Inflammatory macrophage treated with lipopolysaccharide for 4 hours (primary cell): ENCODE data around the gene KDM6B.
"Not testable (repeated sequence)": the region's sequence is repeated elsewhere in the genome, so short reads cannot be mapped to it uniquely, and the experiment has no call there.

Experiments
- DNase-seq: peaks from one replicate; pipeline ENCODE4 v3.0.0-alpha.2; 2020

Gene KDM6B

DNA sequence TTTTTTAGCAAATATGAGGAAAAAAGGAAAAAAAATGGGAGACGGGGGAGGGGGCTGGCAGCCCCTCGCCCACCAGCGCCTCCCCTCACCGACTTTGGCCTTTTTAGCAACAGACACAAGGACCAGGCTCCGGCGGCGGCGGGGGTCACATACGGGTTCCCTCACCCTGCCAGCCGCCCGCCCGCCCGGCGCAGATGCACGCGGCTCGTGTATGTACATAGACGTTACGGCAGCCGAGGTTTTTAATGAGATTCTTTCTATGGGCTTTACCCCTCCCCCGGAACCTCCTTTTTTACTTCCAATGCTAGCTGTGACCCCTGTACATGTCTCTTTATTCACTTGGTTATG lies 19.6 kb downstream of the KDM6B start:
- no peak for DNase-seq

- DNase-seq: no peak
Observed at GRCh38 chr17:7854078-7854777, 20.2 kb downstream of the KDM6B start.

DNA sequence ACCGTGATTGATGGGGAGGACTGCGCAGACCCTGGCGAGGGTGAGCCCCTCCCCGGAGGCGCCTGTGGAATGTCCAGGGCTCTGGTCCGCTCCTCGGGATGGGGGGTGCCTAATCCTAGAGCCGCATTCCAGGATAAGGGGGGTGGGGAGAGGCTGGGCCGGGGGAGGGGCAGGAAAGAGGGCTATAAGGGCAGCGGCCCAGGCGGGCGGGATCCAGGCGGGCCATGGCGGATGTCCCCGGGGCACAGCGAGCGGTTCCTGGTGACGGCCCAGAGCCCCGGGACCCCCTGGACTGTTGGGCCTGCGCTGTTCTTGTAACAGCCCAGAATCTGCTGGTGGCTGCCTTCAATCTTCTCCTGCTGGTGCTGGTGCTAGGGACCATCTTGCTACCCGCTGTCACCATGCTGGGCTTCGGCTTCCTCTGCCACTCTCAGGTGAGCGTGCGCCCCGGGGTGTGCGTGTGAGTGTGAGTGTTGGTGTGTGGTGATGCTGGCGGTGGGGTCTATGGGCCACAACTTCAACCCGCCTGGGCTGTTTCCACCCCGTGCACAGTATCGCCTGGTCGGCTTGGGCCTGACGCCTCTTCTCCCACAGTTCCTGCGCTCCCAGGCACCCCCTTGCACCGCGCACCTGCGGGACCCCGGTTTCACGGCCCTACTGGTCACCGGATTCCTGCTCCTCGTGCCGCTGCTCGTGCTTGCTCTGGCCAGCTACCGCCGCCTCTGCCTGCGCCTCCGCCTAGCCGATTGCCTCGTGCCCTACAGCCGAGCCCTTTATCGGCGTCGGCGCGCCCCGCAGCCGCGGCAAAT lies 21.0 kb downstream of the KDM6B start, which contains the start of gene TMEM88:
Gene TMEM88, plus strand, starts transcription at position 216 of the 809 bp plus-strand sequence. Its CDS starts 9 bp downstream, at position 225.
- no peak for DNase-seq

DNA sequence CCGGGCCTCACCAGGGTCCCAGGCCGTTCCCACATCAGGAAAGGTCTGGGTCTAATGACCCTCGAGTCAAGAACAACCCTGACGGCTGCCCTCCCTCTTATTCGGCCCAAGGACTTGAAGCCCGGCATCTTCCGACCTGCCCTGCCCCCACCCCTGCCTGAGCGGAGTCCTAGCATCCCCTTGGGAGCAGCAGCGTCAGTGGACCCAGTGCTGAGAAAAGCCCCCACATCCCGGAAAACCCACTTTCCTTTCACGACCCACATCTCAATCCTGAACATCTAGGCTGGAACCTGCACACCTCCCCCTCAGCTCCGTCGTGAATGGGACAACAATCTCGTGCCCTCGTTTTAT lies 21.6 kb downstream of the KDM6B start:
- DNase-seq: no peak

DNA sequence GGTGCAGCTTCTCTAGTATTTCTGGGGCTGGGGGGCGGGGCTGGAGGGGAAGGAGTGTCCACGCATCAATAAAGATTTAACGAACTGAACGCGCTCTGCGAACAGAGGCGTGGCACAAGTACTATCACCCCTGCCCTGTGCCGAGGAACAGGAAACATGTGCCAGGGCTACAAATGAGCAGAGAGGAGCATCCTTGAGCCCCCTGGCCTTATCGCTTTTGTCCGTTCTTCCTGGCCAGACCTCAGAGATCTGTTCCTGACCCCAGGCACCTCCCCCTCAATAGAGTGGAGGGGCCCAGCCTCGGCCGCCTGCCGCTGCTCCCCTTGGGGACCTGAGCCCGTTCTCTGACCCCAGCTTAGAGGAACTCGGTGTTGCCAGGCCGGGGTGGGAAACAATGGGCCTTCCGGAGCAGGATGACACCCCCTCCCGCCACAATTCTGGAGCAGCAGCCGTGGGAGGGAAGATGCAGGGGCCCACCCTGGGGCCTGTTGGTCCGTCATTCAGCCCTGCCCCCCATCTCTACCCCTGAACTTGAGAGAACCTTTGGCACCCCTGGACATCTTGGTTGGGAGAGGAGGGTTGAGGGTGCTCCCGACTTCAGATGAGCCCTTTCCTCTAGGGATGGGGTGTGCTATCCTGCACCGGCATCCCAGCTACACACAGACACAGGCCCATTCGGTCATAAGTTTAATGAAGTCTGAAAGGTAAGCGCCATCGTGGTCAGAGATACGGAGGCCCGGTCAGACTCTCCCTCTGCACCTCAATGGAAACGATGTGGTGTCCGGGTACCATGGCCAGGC lies 22.2 kb downstream of the KDM6B start:
- DNase-seq: peak; percentile 36

- peak; percentile 97 for DNase-seq
Observed at GRCh38 chr17:7856811-7857712, 23.0 kb downstream of the KDM6B start, which contains the start of gene NAA38. TSS of gene NAA38 (minus strand) at chr17:7857559. CDS start at chr17:7857463, 96 bp downstream.

- peak; percentile 88 for DNase-seq
Observed at GRCh38 chr17:7857713-7858521, 23.9 kb downstream of the KDM6B start, which contains the start of gene CYB5D1. TSS of gene CYB5D1 (plus strand) at chr17:7858003. CDS start at chr17:7858135, 132 bp downstream.

DNA sequence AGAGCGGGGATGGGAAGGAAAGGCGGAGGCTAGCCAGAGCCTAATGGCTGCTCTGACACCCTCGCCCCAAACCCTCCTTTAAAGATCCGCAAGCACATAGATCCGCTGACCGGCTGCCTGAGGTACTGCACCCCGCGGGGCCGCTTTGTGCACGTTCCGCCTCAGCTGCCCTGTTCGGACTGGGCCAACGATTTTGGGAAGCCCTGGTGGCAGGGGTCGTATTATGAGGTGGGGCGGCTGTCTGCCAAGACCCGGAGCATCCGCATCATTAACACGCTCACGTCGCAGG lies 24.4 kb downstream of the KDM6B start:
- peak; percentile 43 for DNase-seq

GRCh38 chr17:7859028-7859427 lies 25.0 kb downstream of the KDM6B start:
- DNase-seq: no peak

DNA sequence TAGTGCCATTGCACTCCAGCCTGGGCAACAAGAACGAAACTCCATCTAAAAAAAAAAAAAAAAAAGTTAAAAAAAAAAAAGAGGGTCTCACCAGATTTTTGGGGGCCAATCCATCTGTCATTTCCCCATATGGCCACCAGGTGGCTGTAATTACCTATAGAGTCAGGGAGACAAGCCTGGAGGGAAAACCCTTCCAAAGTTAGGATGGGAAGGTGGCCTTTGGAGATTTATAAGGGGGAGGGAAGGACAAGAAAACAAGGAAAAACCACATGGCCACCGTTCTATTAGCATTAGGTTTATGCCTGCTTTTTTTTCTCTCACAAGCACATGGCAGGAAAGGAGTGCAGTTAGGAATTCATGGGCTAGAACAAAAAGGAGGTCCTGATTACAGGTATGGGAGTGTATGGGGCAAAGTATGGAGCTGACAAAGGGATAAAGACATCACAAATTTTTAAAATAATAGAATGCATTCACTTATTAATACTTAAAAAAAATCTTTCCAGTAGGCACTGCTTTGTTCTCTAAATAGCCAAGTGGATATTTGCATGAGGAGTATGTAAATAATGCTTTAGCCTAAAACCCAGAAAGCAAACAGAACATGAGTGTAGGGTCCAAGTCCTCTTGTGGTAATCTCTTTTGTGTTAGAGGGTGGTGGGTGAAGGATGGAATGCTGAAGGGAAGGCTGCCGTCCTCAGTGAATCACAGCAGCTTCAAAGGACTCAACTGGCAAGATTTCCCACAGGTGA lies 28.8 kb downstream of the KDM6B start:
- DNase-seq: no peak

DNA sequence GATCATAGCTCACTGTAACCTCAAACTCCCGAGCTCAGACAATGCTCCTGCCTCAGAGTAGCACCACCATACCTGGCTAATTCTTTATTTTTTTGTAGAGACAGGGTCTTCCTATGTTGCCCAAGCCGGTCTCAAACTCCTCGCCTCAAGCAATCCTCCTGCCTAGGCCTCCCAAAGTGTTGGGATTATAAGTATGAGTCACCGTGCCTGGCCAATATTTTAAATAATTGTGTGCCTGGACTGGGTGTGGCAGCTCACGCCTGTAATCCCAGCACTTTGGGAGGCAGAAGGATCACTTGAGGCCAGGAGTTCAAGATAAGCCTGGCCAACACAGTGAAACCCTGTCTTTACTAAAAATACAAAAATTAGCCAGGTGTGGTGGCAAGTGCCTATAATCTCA lies 30.4 kb downstream of the KDM6B start:
- DNase-seq: not testable (repeated sequence)

GRCh38 chr17:7864995-7865650 lies 31.1 kb downstream of the KDM6B start:
- no peak for DNase-seq

GRCh38 chr17:7867881-7868329 lies 33.9 kb downstream of the KDM6B start:
- DNase-seq: peak; percentile 44

DNA sequence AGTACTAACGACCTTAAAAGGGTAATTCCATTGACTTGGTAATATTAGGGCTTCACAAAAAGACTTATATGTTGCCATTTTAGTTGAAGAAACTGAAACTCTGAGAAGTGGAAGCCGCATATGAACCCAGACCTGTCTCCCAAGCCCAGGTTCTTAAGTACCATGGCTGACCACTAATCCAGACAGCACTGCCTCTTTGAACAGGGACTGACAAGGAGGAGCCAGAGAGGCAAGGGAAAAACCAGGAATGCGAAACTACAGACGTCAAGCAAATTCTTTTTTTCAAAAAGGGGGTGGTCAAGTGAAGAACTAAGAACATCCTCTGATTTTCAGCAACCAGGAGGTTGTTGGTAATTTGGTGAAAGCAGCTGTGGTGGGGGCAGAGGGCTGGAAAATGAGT lies 39.0 kb downstream of the KDM6B start:
- no peak for DNase-seq

DNA sequence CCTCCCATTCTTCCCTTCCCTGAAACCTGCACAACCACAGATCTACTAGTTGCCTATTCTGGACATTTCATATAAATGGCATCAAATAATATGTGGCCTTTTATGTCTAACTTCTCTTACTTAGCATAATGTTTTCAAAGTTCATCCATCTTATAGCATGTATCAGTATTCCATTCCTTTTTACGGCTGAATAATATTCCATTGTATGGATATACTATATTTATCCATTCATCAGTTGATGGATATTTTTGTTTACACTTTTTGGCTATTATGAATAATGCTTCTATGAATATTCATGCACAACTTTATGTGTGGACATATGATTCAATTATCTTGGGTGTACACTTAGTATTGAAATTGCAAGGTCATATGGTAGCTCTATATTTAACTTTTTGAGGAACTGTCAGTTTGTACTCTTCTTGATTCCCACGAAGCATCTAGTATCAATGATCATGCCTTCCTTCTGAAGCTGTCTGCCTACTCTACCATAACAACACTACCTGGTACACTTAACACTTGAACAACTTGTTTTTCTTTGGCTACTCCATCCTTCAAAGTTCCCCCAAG lies 41.9 kb downstream of the KDM6B start:
- no peak for DNase-seq

GRCh38 chr17:7878234-7878633 lies 44.2 kb downstream of the KDM6B start:
- DNase-seq: no peak

DNA sequence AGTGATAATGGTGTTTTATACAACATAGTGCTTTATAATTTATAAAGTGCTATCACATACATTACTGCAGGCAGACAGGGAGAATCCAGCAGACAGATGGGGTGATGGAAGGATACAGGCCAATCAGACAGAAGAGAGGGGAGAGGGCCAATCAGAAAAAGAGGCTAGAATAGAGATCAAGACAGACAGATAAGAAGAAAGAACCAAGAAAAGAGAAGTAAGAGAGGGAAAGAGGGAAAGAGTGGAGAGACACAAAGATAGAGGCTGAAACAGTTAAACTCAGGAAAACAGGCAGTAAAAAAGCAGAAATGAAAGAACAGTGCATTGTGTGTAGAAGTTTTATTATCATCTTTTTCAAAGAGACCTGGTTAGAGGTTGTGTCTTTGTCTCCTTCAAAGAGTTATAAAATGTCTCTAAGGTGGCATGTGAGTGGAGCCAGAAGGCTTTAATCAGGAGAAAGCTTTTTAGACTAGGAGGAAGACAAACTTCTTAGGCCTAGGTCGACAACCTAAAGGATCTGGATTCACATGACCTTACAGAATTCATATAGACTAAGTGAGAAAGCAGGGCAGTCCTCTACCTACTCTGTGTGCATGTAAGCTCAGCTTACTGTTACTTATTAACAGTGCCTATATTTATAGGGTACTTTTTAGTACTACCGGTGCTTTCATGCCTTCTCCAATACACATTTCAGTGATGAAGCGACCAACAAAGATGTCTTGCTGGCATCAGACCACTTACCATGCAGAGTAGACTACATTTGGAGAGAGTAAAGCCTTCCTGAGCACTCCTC lies 46.3 kb downstream of the KDM6B start:
- DNase-seq: no peak

- no peak for DNase-seq
Observed at GRCh38 chr17:7881276-7882054, 47.4 kb downstream of the KDM6B start.
